Uterus (tissue), 4 donors: ENCODE measurements around the gene DNAH11. TPM values are rescaled to one million over a fixed set of nuclear protein-coding genes. Genes with fewer than 3 reads are reported as not detected.
"Not testable (repeated sequence)": the region's sequence is repeated elsewhere in the genome, so short reads cannot be mapped to it uniquely, and the experiment has no call there.

Experiments used
- DNase-seq, 2 donors: peaks; one replicate each; pipeline ENCODE4 v3.0.0-alpha.2; 2019 to 2020
- H3K27ac ChIP-seq, 2 donors: fragments of 200-600 bp; sonication (generic); 1 replicate in 1 of 2; 2 replicates in 1 of 2; pipeline ENCODE4 v1.5.1; 2016 to 2018
- H3K27me3 ChIP-seq, 2 donors: fragments of 200-600 bp; sonication (generic); one replicate each; pipeline ENCODE4 v1.5.1; 2018 to 2019; ENCODE audit warnings: control low read depth in 1 of 2
- H3K36me3 ChIP-seq, 2 donors: fragments of 200-600 bp; sonication (generic); one replicate each; pipeline ENCODE4 v1.5.1; 2019; ENCODE audit warnings: control low read depth in 1 of 2
- H3K4me1 ChIP-seq, 2 donors: fragments of 200-600 bp; sonication (generic); one replicate each; pipeline ENCODE4 v1.5.1; 2018 to 2019; ENCODE audit warnings: control low read depth in 1 of 2
- H3K4me3 ChIP-seq, 2 donors: fragments of 200-600 bp; sonication (generic); 1 replicate in 1 of 2; 2 replicates in 1 of 2; pipeline ENCODE4 v1.5.1; 2018 to 2019; ENCODE audit warnings: mild to moderate bottlenecking in 1 of 2
- H3K9me3 ChIP-seq, 2 donors: fragments of 200-600 bp; sonication (generic); one replicate each; pipeline ENCODE4 v1.5.1; 2019; ENCODE audit warnings: control low read depth in 1 of 2
- POLR2A ChIP-seq, 2 donors: fragments of 450-650 bp; IDR thresholded peaks; one replicate each; pipeline ENCODE4 v1.6.1; 2016; ENCODE audit warnings: antibody characterized with exemption in 2 of 2, mild to moderate bottlenecking in 1 of 2, moderate library complexity in 1 of 2
- intact Hi-C: fragments of 100-400 bp; cut with DNase I; formaldehyde crosslinking; loops from one replicate; pipeline ENCODE4 v1.15.1; 2023; ENCODE audit warnings: low total_unique reads
- total RNA-seq, 4 donors: library from RNA; depleted of rRNA in 3 of 4; stranded (reverse); fragments of >200 nt in 3 of 4; gene quantifications; one replicate each; pipeline versions ENCODE4 v1.1.0 to v1.2.4, GENCODE V29; 2014 to 2023
- TF ChIP-seq, protein P1 (sequence below), 4 experiments: fragments of 200-600 bp in 2 of 4; fragments of 450-650 bp in 2 of 4; sonication (generic) in 2 of 4; IDR thresholded peaks; one replicate each; pipeline ENCODE4 v1.5.1; 2016 to 2019; ENCODE audit warnings: antibody characterized with exemption in 4 of 4, mild to moderate bottlenecking in 2 of 4, moderate library complexity in 1 of 4
- donor health status: DM: yes; HTN: yes; CAD: no.

Gene DNAH11
- total RNA-seq, 4 donors from 2014 or later = 0.26 to 6.8 (median 1.5) TPM

DNA sequence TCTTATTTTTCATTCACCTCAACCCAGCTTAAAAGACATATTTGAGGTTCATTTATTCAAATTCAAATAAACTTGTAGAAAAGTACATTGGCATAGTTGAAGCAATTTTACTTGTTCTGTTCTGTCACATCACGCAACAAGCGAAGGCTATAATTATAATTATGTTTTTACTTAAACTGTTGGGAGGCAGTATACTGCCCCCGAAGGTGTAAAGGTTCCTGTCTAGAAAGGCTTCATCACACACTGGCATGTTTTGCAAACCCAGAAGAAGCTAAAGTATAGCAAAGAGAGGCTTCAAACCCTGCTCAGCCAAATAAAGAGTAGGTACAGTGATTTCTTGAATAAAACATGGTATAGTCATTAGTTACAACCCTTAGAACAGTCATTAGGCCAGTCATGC, 340.2 kb downstream of the DNAH11 start:
- no peak overlapping the region for H3K27ac ChIP-seq
- H3K4me3 ChIP-seq = no peak overlapping the region
- no peaks in the 10 kb centered on the region for H3K27me3 ChIP-seq
- no peaks in the 10 kb centered on the region for H3K4me1 ChIP-seq
- no peak for DNase-seq
- intact Hi-C loops = no loop called here
- H3K9me3 ChIP-seq = no peaks in the 10 kb centered on the region
- TF ChIP-seq POLR2A (IDR thresholded peaks at IDR 0.05) = no peak
- TF ChIP-seq, protein P1, sequence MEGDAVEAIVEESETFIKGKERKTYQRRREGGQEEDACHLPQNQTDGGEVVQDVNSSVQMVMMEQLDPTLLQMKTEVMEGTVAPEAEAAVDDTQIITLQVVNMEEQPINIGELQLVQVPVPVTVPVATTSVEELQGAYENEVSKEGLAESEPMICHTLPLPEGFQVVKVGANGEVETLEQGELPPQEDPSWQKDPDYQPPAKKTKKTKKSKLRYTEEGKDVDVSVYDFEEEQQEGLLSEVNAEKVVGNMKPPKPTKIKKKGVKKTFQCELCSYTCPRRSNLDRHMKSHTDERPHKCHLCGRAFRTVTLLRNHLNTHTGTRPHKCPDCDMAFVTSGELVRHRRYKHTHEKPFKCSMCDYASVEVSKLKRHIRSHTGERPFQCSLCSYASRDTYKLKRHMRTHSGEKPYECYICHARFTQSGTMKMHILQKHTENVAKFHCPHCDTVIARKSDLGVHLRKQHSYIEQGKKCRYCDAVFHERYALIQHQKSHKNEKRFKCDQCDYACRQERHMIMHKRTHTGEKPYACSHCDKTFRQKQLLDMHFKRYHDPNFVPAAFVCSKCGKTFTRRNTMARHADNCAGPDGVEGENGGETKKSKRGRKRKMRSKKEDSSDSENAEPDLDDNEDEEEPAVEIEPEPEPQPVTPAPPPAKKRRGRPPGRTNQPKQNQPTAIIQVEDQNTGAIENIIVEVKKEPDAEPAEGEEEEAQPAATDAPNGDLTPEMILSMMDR (IDR thresholded peaks at IDR 0.05) = no peak
- no peaks in the 10 kb centered on the region for H3K36me3 ChIP-seq

DNA sequence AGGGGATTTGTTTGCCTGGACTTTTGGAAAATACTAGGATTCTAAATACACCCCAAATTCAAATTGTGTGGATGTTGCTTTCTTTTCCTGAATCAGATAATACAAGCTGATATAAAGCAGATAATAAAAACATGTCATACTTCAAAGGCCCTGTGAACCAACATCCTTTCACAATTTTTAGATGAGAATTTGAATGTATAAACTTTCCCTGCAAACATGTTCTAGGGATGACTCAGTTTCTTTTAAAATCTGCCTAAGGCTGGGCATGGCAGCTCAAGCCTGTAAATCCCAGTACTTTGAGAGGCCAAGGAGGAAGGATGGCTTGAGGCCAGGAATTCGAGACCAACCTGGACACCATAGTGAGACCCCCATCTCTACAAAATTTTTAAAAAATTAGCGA, 340.7 kb downstream of the DNAH11 start:
- H3K27me3 ChIP-seq, H3K4me1 ChIP-seq, H3K27ac ChIP-seq, DNase-seq, H3K9me3 ChIP-seq, H3K4me3 ChIP-seq, intact Hi-C loops, H3K36me3 ChIP-seq: not testable (repeated sequence)

DNA sequence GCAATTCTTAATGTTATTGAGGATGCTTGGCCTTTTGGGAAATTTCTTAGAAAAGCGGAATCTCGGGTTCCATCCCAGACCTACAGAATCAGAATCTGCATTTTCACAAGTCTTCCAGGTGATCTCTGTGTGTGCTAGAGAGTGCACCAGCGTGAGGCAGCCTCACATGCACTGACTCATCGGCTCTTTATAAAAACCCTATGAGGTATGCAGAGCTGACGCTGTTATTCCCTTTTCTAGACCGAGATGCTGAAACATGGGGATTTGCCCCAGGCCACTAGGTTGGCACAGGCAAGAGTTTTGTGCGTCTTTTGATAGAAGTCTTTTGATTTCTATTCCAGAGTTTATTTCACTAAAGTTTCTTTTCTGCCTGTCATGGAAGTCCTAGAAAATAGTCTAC, 341.7 kb downstream of the DNAH11 start:
- no peaks in the 10 kb centered on the region for H3K27me3 ChIP-seq
- TF ChIP-seq, protein P1 (IDR thresholded peaks at IDR 0.05) = no peak
- TF ChIP-seq POLR2A (IDR thresholded peaks at IDR 0.05) = no peak
- H3K4me1 ChIP-seq = no peaks in the 10 kb centered on the region
- H3K27ac ChIP-seq = no peak overlapping the region
- intact Hi-C loops = no loop called here
- H3K4me3 ChIP-seq = no peak overlapping the region
- DNase-seq = no peak
- H3K36me3 ChIP-seq = no peaks in the 10 kb centered on the region
- no peaks in the 10 kb centered on the region for H3K9me3 ChIP-seq

DNA sequence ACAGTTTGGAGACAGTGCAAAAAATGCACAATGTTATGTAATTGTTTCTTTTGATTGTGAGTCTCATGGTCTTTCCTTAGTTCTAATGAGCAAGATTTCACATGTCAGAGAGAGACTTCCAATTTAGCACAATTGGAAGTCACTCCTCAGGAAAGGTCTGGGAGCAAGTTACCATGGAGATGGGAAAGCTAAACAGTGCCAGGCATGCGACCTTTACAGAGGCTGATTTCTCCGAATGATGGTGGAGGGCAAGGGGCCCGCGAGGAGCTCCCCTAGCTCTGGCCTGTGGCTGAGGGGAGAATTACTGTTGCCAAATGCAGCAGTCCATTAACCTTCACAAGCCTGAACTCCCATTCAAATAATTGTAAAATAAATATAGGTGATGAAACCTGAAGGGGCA, 343.6 kb downstream of the DNAH11 start:
- H3K27me3 ChIP-seq = no peaks in the 10 kb centered on the region
- no peaks in the 10 kb centered on the region for H3K4me1 ChIP-seq
- no peaks in the 10 kb centered on the region for H3K9me3 ChIP-seq
- intact Hi-C loops = no loop called here
- H3K4me3 ChIP-seq = no peak overlapping the region
- no peak for TF ChIP-seq POLR2A (IDR thresholded peaks at IDR 0.05)
- H3K36me3 ChIP-seq = no peaks in the 10 kb centered on the region
- no peak for DNase-seq
- H3K27ac ChIP-seq = no peak overlapping the region

DNA sequence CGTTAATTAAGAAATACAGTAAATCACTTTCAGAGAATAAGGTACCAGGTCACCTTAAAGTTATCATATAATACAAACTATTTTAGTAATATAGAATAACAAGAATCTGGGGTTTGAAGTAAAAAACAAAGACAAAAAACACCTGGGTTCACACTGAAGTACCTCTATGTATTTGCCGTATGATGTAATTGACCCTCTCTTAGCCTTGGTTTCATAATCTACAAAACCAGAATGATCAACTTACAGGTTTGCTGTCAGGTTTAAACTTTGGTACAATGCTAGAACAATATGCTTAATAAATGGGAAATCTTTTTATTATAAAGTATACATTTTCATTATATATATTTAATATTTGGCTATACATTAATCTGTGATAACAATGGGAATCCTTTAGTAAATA, 344.5 kb downstream of the DNAH11 start:
- Histone ChIP-seq H3K4me1 (no peaks in the 10 kb centered on the region), H3K27me3 (no peaks in the 10 kb centered on the region), H3K9me3 (no peaks in the 10 kb centered on the region), H3K4me3 (no peak overlapping the region), H3K36me3 (no peaks in the 10 kb centered on the region), H3K27ac (no peak overlapping the region)
- DNase-seq = no peak
- intact Hi-C loops = no loop called here
- TF ChIP-seq POLR2A (IDR thresholded peaks at IDR 0.05) = no peak

DNA sequence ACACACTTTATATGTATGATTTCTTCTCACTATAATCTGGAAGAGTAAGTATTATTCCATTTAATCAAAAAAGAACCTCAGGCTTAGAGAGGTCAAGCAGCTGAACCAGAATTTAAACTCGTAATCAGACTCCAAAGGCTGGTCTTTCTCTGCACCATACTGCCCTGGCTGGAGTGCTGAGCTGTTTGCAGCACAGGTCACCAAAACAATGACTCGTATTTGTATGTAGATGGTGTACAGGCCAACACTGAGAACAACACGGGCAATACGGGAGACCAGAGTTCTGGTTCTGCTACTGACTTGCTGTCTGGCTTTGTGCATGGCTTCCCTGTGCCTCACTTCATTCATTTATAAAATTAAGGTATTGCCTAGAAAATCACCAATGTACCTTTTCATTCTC, 344.9 kb downstream of the DNAH11 start:
- Histone ChIP-seq H3K36me3 (no peaks in the 10 kb centered on the region), H3K9me3 (no peaks in the 10 kb centered on the region), H3K27me3 (no peaks in the 10 kb centered on the region), H3K27ac (no peak overlapping the region), H3K4me1 (no peaks in the 10 kb centered on the region), H3K4me3 (no peak overlapping the region)
- TF ChIP-seq, protein P1 (IDR thresholded peaks at IDR 0.05) = no peak
- intact Hi-C loops = no loop called here
- DNase-seq = no peak

DNA sequence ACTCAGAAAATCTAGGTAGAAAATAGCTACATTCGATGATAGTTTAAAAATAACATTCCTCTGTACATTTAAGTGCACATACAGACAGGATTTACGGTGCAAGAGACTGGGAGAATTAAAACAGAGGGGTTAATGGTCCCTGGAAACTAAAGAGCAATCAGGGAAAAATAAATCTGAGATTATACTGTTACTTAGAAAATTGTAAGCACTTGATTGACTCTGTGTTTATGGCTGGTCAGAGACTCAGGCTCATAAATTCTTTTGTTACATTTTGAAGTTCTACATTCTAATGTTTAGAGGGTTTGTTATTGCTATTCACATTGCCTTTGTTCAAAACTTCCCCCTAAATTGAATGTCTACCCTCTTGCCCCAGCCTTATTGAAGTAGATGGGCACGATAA, 348.5 kb downstream of the DNAH11 start:
- TF ChIP-seq, protein P1 (IDR thresholded peaks at IDR 0.05) = no peak
- TF ChIP-seq POLR2A (IDR thresholded peaks at IDR 0.05) = no peak
- DNase-seq = no peak
- no peaks in the 10 kb centered on the region for H3K36me3 ChIP-seq

More for the DNA sequence above, 348.5 kb downstream of the DNAH11 start:
- Histone ChIP-seq H3K9me3 (no peaks in the 10 kb centered on the region), H3K27ac (no peak overlapping the region), H3K4me1 (no peaks in the 10 kb centered on the region), H3K27me3 (no peaks in the 10 kb centered on the region), H3K4me3 (no peak overlapping the region)
- intact Hi-C loops = no loop called here
